ENCODE data around the gene IL5. TPM values are rescaled to one million over a fixed set of nuclear protein-coding genes. Genes with fewer than 3 reads are reported as not detected.

The IL5 gene
- total and polyA plus RNA-seq, 2 of the 13 experiments (the other 11 are each of a cell fraction or from before 2014, with no cell fraction given): not detected

DNA sequence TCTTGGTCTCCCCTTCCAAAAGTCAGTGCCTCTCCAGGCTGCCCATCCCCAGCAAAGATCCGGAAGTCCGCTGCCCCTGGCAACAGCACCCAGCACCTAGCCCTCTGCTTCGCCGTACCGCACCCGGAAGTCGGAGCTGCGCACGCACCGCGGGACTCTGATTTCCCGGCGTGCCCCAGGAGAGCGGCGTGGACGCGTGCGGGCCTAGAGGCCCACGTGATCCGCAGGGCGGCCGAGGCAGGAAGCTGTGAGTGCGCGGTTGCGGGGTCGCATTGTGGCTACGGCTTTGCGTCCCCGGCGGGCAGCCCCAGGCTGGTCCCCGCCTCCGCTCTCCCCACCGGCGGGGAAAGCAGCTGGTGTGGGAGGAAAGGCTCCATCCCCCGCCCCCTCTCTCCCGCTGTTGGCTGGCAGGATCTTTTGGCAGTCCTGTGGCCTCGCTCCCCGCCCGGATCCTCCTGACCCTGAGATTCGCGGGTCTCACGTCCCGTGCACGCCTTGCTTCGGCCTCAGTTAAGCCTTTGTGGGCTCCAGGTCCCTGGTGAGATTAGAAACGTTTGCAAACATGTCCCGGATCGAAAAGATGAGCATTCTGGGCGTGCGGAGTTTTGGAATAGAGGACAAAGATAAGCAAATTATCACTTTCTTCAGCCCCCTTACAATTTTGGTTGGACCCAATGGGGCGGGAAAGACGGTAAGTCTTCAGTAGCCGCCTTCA, 13.6 kb upstream of the IL5 start, which contains the start of gene RAD50 (continued):
- TF ChIP-seq, protein P1, sequence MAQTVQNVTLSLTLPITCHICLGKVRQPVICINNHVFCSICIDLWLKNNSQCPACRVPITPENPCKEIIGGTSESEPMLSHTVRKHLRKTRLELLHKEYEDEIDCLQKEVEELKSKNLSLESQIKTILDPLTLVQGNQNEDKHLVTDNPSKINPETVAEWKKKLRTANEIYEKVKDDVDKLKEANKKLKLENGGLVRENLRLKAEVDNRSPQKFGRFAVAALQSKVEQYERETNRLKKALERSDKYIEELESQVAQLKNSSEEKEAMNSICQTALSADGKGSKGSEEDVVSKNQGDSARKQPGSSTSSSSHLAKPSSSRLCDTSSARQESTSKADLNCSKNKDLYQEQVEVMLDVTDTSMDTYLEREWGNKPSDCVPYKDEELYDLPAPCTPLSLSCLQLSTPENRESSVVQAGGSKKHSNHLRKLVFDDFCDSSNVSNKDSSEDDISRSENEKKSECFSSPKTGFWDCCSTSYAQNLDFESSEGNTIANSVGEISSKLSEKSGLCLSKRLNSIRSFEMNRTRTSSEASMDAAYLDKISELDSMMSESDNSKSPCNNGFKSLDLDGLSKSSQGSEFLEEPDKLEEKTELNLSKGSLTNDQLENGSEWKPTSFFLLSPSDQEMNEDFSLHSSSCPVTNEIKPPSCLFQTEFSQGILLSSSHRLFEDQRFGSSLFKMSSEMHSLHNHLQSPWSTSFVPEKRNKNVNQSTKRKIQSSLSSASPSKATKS (CRISPR knock-in tag; IDR thresholded peaks at IDR 0.05): peak; percentile 91
- TF ChIP-seq MTF1 (CRISPR knock-in tag; IDR thresholded peaks at IDR 0.05) (no peak; the same call in 1 of the 2 replicates), PHB2 (IDR thresholded peaks at IDR 0.05; ENCODE audit: partially characterized antibody) (no peak), SOX13 (IDR thresholded peaks at IDR 0.05) (no peak), SOX13 (CRISPR knock-in tag; conservative IDR thresholded peaks at IDR 0.05 in 1 of 2, IDR thresholded peaks at IDR 0.05 in 1 of 2) (peak in 1 of 2 experiments; percentile 75; a peak in 2 of 4 replicates), SP1 (IDR thresholded peaks at IDR 0.05) (no peak), SP1 (CRISPR knock-in tag; IDR thresholded peaks at IDR 0.05) (no peak; the same call in 1 of the 2 replicates), ZMYM4 (CRISPR knock-in tag; IDR thresholded peaks at IDR 0.05) (peak; percentile 97), ZNF337 (CRISPR knock-in tag; IDR thresholded peaks at IDR 0.05; ENCODE audit: borderline replicate concordance, low read depth) (peak; percentile 91; the same call in 1 of the 2 replicates), ZNF460 (CRISPR knock-in tag; IDR thresholded peaks at IDR 0.05; ENCODE audit: borderline replicate concordance) (no peak; the same call in 1 of the 2 replicates), ARHGAP35 (CRISPR knock-in tag; IDR thresholded peaks at IDR 0.05; ENCODE audit: borderline replicate concordance) (peak; percentile 95; the same call in 1 of the 2 replicates), NCOA5 (CRISPR knock-in tag; IDR thresholded peaks at IDR 0.05) (no peak), ZNF20 (CRISPR knock-in tag; IDR thresholded peaks at IDR 0.05) (peak; percentile 36; the same call in 1 of the 2 replicates), FOXO1 (CRISPR knock-in tag; IDR thresholded peaks at IDR 0.05) (peak; percentile 73), SATB2 (CRISPR knock-in tag; IDR thresholded peaks at IDR 0.05) (peak; percentile 80), LCORL (IDR thresholded peaks at IDR 0.05) (no peak), LCORL (CRISPR knock-in tag; IDR thresholded peaks at IDR 0.05) (peak; percentile 65), PAF1 (CRISPR knock-in tag; IDR thresholded peaks at IDR 0.05) (no peak), SRSF4 (IDR thresholded peaks at IDR 0.05; ENCODE audit: low read depth, low read length, poor library complexity, severe bottlenecking) (no peak), XBP1 (CRISPR knock-in tag; IDR thresholded peaks at IDR 0.05) (no peak), NR1H2 (CRISPR knock-in tag; IDR thresholded peaks at IDR 0.05; ENCODE audit: borderline replicate concordance, low read depth) (no peak), ZNF10 (CRISPR knock-in tag; IDR thresholded peaks at IDR 0.05; ENCODE audit: borderline replicate concordance, low read depth) (no peak)
- TF ChIP-seq, protein P2, sequence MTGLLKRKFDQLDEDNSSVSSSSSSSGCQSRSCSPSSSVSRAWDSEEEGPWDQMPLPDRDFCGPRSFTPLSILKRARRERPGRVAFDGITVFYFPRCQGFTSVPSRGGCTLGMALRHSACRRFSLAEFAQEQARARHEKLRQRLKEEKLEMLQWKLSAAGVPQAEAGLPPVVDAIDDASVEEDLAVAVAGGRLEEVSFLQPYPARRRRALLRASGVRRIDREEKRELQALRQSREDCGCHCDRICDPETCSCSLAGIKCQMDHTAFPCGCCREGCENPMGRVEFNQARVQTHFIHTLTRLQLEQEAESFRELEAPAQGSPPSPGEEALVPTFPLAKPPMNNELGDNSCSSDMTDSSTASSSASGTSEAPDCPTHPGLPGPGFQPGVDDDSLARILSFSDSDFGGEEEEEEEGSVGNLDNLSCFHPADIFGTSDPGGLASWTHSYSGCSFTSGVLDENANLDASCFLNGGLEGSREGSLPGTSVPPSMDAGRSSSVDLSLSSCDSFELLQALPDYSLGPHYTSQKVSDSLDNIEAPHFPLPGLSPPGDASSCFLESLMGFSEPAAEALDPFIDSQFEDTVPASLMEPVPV (CRISPR knock-in tag; IDR thresholded peaks at IDR 0.05): peak; percentile 99
- TF ChIP-seq, protein P3, sequence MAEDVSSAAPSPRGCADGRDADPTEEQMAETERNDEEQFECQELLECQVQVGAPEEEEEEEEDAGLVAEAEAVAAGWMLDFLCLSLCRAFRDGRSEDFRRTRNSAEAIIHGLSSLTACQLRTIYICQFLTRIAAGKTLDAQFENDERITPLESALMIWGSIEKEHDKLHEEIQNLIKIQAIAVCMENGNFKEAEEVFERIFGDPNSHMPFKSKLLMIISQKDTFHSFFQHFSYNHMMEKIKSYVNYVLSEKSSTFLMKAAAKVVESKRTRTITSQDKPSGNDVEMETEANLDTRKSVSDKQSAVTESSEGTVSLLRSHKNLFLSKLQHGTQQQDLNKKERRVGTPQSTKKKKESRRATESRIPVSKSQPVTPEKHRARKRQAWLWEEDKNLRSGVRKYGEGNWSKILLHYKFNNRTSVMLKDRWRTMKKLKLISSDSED (CRISPR knock-in tag; IDR thresholded peaks at IDR 0.05): 0 out of 2 replicates have a peak, but pooled peaks have one; percentile 23
- TF ChIP-seq, protein P4, sequence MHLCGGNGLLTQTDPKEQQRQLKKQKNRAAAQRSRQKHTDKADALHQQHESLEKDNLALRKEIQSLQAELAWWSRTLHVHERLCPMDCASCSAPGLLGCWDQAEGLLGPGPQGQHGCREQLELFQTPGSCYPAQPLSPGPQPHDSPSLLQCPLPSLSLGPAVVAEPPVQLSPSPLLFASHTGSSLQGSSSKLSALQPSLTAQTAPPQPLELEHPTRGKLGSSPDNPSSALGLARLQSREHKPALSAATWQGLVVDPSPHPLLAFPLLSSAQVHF (CRISPR knock-in tag; IDR thresholded peaks at IDR 0.05): peak; percentile 94

Measured in HepG2 (cell line).